Neutrophil (primary cell): ENCODE measurements around the gene COX8C.
"Not testable (repeated sequence)": the region's sequence is repeated elsewhere in the genome, so short reads cannot be mapped to it uniquely, and the experiment has no call there.

Experiments
- H3K27ac ChIP-seq: fragments of 200-600 bp; sonication (generic); 2 replicates; pipeline ENCODE4 v1.5.1; 2016; ENCODE audit warnings: mild to moderate bottlenecking, moderate library complexity
- H3K27me3 ChIP-seq: fragments of 200-600 bp; sonication (generic); 2 replicates; pipeline ENCODE4 v1.6.0; 2016; ENCODE audit warnings: mild to moderate bottlenecking
- H3K36me3 ChIP-seq: fragments of 200-600 bp; sonication (generic); 2 replicates; pipeline ENCODE4 v1.5.1; 2017
- H3K4me1 ChIP-seq, 2 experiments: fragments of 200-600 bp in 1 of 2; sonication (generic) in 1 of 2; 1 replicate in 1 of 2; 2 replicates in 1 of 2; pipeline versions ENCODE4 v1.5.1 to v1.6.1; 2013 to 2016; ENCODE audit warnings: low read depth in 1 of 2, low read length in 1 of 2, mild to moderate bottlenecking in 1 of 2, moderate library complexity in 1 of 2; ENCODE audit not compliant: control insufficient read depth in 1 of 2, insufficient read depth in 1 of 2
- H3K4me3 ChIP-seq, 2 experiments: fragments of 200-600 bp in 1 of 2; sonication (generic) in 1 of 2; 1 replicate in 1 of 2; 2 replicates in 1 of 2; pipeline ENCODE4 v1.5.1; 2013 to 2016; ENCODE audit warnings: low read depth in 1 of 2, low read length in 1 of 2, mild to moderate bottlenecking in 1 of 2, moderate library complexity in 1 of 2
- H3K9me3 ChIP-seq: fragments of 200-600 bp; sonication (generic); 2 replicates; pipeline ENCODE4 v1.5.1; 2016
- CTCF ChIP-seq: fragments of 200-600 bp; sonication (generic); IDR thresholded peaks from 2 replicates; pipeline ENCODE4 v1.5.1; 2016; ENCODE audit warnings: antibody characterized with exemption

COX8C gene

GRCh38 chr14:93347850-93348249 is 868 bp downstream of the COX8C start:
- no peaks in the 10 kb centered on the region for H3K27me3 ChIP-seq
- H3K27ac ChIP-seq: no peak overlapping the region
- H3K4me1 ChIP-seq: peaks cover 9 to 10% of the 10 kb centered on the region in 2 experiments
- H3K36me3 ChIP-seq: no peaks in the 10 kb centered on the region
- H3K9me3 ChIP-seq: no peaks in the 10 kb centered on the region
- no peak overlapping the region for H3K4me3 ChIP-seq
- TF ChIP-seq CTCF: no peak

GRCh38 chr14:93348292-93348691 is 1.3 kb downstream of the COX8C start:
- TF ChIP-seq CTCF: no peak
- Histone ChIP-seq H3K4me1 (peaks cover 4 to 6% of the 10 kb centered on the region in 2 experiments), H3K36me3 (no peaks in the 10 kb centered on the region), H3K4me3 (no peak overlapping the region), H3K9me3 (no peaks in the 10 kb centered on the region), H3K27ac (no peak overlapping the region), H3K27me3 (peaks cover under 1% of the 10 kb centered on the region)

GRCh38 chr14:93354873-93355272 is 7.9 kb downstream of the COX8C start:
- not testable (repeated sequence) for H3K4me3 ChIP-seq, H3K36me3 ChIP-seq, H3K27me3 ChIP-seq, H3K27ac ChIP-seq, H3K9me3 ChIP-seq, H3K4me1 ChIP-seq

- TF ChIP-seq CTCF: no peak
- H3K9me3 ChIP-seq: no peaks in the 10 kb centered on the region
- no peak overlapping the region for H3K27ac ChIP-seq
- H3K4me3 ChIP-seq: no peak overlapping the region
- no peaks in the 10 kb centered on the region for H3K36me3 ChIP-seq
- H3K4me1 ChIP-seq: no peaks in the 10 kb centered on the region
- no peaks in the 10 kb centered on the region for H3K27me3 ChIP-seq
These were observed 22.2 kb downstream of the COX8C start for GRCh38 chr14:93368996-93369712.

GRCh38 chr14:93369713-93370266 is 22.8 kb downstream of the COX8C start:
- Histone ChIP-seq H3K4me1 (no peaks in the 10 kb centered on the region), H3K27me3 (no peaks in the 10 kb centered on the region), H3K4me3 (no peak overlapping the region), H3K36me3 (no peaks in the 10 kb centered on the region), H3K9me3 (no peaks in the 10 kb centered on the region), H3K27ac (no peak overlapping the region)
- no peak for TF ChIP-seq CTCF

GRCh38 chr14:93375673-93376156 is 28.7 kb downstream of the COX8C start:
- no peaks in the 10 kb centered on the region for H3K36me3 ChIP-seq
- H3K27ac ChIP-seq: no peak overlapping the region
- H3K4me1 ChIP-seq: no peaks in the 10 kb centered on the region
- no peaks in the 10 kb centered on the region for H3K9me3 ChIP-seq
- TF ChIP-seq CTCF: no peak
- no peak overlapping the region for H3K4me3 ChIP-seq
- peaks cover 12% of the 10 kb centered on the region for H3K27me3 ChIP-seq
